ENCODE data around the gene RMND1.

DNA sequence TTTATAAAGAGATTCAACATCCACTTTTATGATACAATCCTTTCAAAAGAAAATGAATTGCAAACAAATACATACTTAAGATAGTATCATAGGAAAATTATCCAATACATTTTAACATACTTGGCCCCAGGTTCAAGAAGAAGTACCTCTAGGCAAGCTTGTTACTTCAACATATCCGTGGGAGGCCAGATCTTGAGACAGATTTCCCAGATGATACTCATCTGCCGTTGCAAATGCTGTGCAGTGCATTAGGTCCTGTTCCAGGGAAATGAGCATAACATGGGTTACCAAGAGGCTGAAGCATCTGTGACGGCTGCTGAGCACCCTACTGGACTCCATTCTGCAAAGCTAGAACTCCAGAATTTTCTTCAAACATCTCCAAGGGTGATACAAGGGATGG is 15.6 kb downstream of the RMND1 start:
- TF ChIP-seq, protein P1, sequence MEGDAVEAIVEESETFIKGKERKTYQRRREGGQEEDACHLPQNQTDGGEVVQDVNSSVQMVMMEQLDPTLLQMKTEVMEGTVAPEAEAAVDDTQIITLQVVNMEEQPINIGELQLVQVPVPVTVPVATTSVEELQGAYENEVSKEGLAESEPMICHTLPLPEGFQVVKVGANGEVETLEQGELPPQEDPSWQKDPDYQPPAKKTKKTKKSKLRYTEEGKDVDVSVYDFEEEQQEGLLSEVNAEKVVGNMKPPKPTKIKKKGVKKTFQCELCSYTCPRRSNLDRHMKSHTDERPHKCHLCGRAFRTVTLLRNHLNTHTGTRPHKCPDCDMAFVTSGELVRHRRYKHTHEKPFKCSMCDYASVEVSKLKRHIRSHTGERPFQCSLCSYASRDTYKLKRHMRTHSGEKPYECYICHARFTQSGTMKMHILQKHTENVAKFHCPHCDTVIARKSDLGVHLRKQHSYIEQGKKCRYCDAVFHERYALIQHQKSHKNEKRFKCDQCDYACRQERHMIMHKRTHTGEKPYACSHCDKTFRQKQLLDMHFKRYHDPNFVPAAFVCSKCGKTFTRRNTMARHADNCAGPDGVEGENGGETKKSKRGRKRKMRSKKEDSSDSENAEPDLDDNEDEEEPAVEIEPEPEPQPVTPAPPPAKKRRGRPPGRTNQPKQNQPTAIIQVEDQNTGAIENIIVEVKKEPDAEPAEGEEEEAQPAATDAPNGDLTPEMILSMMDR (conservative IDR thresholded peaks at IDR 0.05; ENCODE audit: low read length), result no peak
- TF ChIP-seq EZH2phosphoT487 (IDR thresholded peaks at IDR 0.05; ENCODE audit: borderline replicate concordance), result no peak

Data from Loucy (cell line).